GM18508 (cell line): ENCODE measurements around the gene RPRD1A.
"Not testable (repeated sequence)": the region's sequence is repeated elsewhere in the genome, so short reads cannot be mapped to it uniquely, and the experiment has no call there.

Experiments used
- ATAC-seq: cut with Tn5 transposase; IDR thresholded peaks from one replicate; pipeline ENCODE4 v1.9.1; 2021; ENCODE audit warnings: moderate number of reproducible peaks; ENCODE audit not compliant: insufficient read depth, unreplicated experiment

Gene RPRD1A

GRCh38 chr18:36081118-36081517 is 13.8 kb upstream of the RPRD1A start:
- not testable (repeated sequence) for ATAC-seq

GRCh38 chr18:36078751-36079529 is 11.6 kb upstream of the RPRD1A start:
- no peak for ATAC-seq

- not testable (repeated sequence) for ATAC-seq
These were observed 10.4 kb upstream of the RPRD1A start for GRCh38 chr18:36077764-36078163.

GRCh38 chr18:36075862-36076587 is 8.7 kb upstream of the RPRD1A start:
- no peak for ATAC-seq

GRCh38 chr18:36074435-36074834 is 7.1 kb upstream of the RPRD1A start:
- no peak for ATAC-seq

- no peak for ATAC-seq
These were observed 6.3 kb upstream of the RPRD1A start for GRCh38 chr18:36073676-36074075.

- not testable (repeated sequence) for ATAC-seq
These were observed 5.0 kb upstream of the RPRD1A start for GRCh38 chr18:36072406-36072805.

GRCh38 chr18:36066686-36067054 is 689 bp downstream of the RPRD1A start:
- peak; percentile 4 for ATAC-seq

GRCh38 chr18:36066001-36066400 is 1.4 kb downstream of the RPRD1A start:
- no peak for ATAC-seq

GRCh38 chr18:36064809-36065079 is 2.6 kb downstream of the RPRD1A start:
- ATAC-seq, result not testable (repeated sequence)

- no peak for ATAC-seq
These were observed 3.1 kb downstream of the RPRD1A start for GRCh38 chr18:36064027-36064808.

- no peak for ATAC-seq
These were observed 8.7 kb downstream of the RPRD1A start for GRCh38 chr18:36058674-36059073.

- ATAC-seq, result no peak
These were observed 15.6 kb downstream of the RPRD1A start for GRCh38 chr18:36051760-36052159.

GRCh38 chr18:36050479-36050878 is 16.9 kb downstream of the RPRD1A start:
- no peak for ATAC-seq

GRCh38 chr18:36047521-36047920 is 19.8 kb downstream of the RPRD1A start:
- no peak for ATAC-seq

- no peak for ATAC-seq
These were observed 20.5 kb downstream of the RPRD1A start for GRCh38 chr18:36046898-36047297.

- no peak for ATAC-seq
These were observed 21.9 kb downstream of the RPRD1A start for GRCh38 chr18:36045241-36045991.

GRCh38 chr18:36043153-36043552 is 24.2 kb downstream of the RPRD1A start:
- ATAC-seq, result no peak

GRCh38 chr18:36041146-36041545 is 26.2 kb downstream of the RPRD1A start:
- ATAC-seq, result no peak

GRCh38 chr18:36038102-36038663 is 29.2 kb downstream of the RPRD1A start:
- ATAC-seq, result no peak
